Body of pancreas (tissue), 4 donors: ENCODE measurements around the gene DPEP1. TPM values are rescaled to one million over a fixed set of nuclear protein-coding genes. Genes with fewer than 3 reads are reported as not detected.
"Not testable (repeated sequence)": the region's sequence is repeated elsewhere in the genome, so short reads cannot be mapped to it uniquely, and the experiment has no call there.

Source experiments
- ATAC-seq: fragments of 150-250 bp; one replicate; pipeline ENCODE4 v1.9.1; 2016
- DNase-seq, 4 donors: peaks; one replicate each; pipeline ENCODE4 v3.0.0-alpha.2; 2019
- H3K27ac ChIP-seq, 4 donors: fragments of 200-600 bp; sonication (generic); 1 replicate in 3 of 4; 2 replicates in 1 of 4; pipeline versions ENCODE4 v1.5.1 to v1.6.1; 2016 to 2019; ENCODE audit warnings: mild to moderate bottlenecking in 1 of 4, mixed read lengths in 1 of 4, moderate library complexity in 1 of 4
- H3K27me3 ChIP-seq, 2 donors: fragments of 200-600 bp; sonication (generic); one replicate each; pipeline ENCODE4 v1.6.0; 2016; ENCODE audit warnings: mild to moderate bottlenecking in 1 of 2
- H3K36me3 ChIP-seq, 2 donors: fragments of 200-600 bp; sonication (generic); replicated peaks in 1 of 2; 2 replicates each; pipeline ENCODE4 v1.5.1; 2016; ENCODE audit warnings: low read depth in 2 of 2; ENCODE audit not compliant: insufficient read depth in 1 of 2
- H3K4me1 ChIP-seq: fragments of 200-600 bp; sonication (generic); one replicate; pipeline ENCODE4 v1.6.0; 2016
- H3K4me3 ChIP-seq, 2 donors: fragments of 200-600 bp; sonication (generic); 1 replicate in 1 of 2; 2 replicates in 1 of 2; pipeline ENCODE4 v1.5.1; 2016 to 2019
- H3K9me3 ChIP-seq, 3 donors: fragments of 200-600 bp; sonication (generic); 1 replicate in 2 of 3; 2 replicates in 1 of 3; pipeline ENCODE4 v1.5.1; 2016
- CTCF ChIP-seq, 7 experiments: fragments of 450-650 bp in 4 of 7; fragments of 200-600 bp in 3 of 7; sonication (generic) in 3 of 7; IDR thresholded peaks; one replicate each; pipeline ENCODE4 v1.5.1; 2016 to 2019; ENCODE audit warnings: antibody characterized with exemption in 7 of 7
- POLR2A ChIP-seq, 3 donors: fragments of 450-650 bp; IDR thresholded peaks; one replicate each; pipeline ENCODE4 v1.6.1; 2016; ENCODE audit warnings: antibody characterized with exemption in 3 of 3, mild to moderate bottlenecking in 2 of 3
- WGBS, 2 donors: methylation state at CpG; one replicate each; pipeline ENCODE4 v1.1.5; 2017; 5-methylcytosine and 5-hydroxymethylcytosine counted together
- intact Hi-C: fragments of 100-400 bp; cut with DNase I; formaldehyde crosslinking; loops from one replicate; pipeline ENCODE4 v1.15.1; 2023
- total RNA-seq, 2 donors: library from RNA; depleted of rRNA; stranded (reverse); fragments of >200 nt; gene quantifications; one replicate each; pipeline ENCODE4 v1.1.0, GENCODE V29; 2016

Gene DPEP1
- total RNA-seq, 2 donors from 2014 or later = 116 to 147 TPM

- 65 to 71% methylated on average over 4 to 6 of the region's 25 CpGs for WGBS, 2 donors
- TF ChIP-seq POLR2A (IDR thresholded peaks at IDR 0.05) (no peak), CTCF (IDR thresholded peaks at IDR 0.05) (no peak)
- DNase-seq (no peak), ATAC-seq (no peak)
- Histone ChIP-seq H3K4me1 (peaks cover 12% of the 10 kb centered on the region), H3K9me3 (no peaks in the 10 kb centered on the region), H3K36me3 (no peaks in the 10 kb centered on the region), H3K27ac (no peak overlapping the region), H3K27me3 (no peaks in the 10 kb centered on the region), H3K4me3 (no peak overlapping the region)
- intact Hi-C loops = no loop called here
These were observed 26.6 kb upstream of the DPEP1 start for GRCh38 chr16:89586853-89587252.

DNA sequence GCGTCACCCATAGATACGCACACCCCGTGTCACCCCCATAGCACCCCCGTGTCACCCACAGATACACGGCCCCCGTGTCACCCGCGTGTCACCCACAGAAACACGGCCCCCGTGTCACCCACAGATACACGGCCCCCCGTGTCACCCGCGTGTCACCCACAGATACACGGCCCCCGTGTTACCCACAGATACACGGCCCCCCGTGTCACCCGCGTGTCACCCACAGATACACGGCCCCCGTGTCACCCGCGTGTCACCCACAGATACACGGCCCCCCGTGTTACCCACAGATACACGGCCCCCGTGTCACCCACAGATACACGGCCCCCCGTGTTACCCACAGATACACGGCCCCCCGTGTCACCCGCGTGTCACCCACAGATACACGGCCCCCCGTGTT lies 25.8 kb upstream of the DPEP1 start:
- intact Hi-C loops, H3K27ac ChIP-seq, H3K36me3 ChIP-seq, H3K9me3 ChIP-seq, H3K4me3 ChIP-seq, H3K4me1 ChIP-seq, DNase-seq, H3K27me3 ChIP-seq, ATAC-seq: not testable (repeated sequence)
- WGBS, 2 donors = 96 to 100% methylated on average over 2 to 5 of the region's 36 CpGs

- Histone ChIP-seq H3K36me3 (no peaks in the 10 kb centered on the region), H3K4me1 (no peaks in the 10 kb centered on the region), H3K27ac (no peak overlapping the region), H3K4me3 (no peak overlapping the region), H3K9me3 (no peaks in the 10 kb centered on the region), H3K27me3 (no peaks in the 10 kb centered on the region)
- 87 to 96% methylated on average over 8 to 25 of the region's 26 CpGs for WGBS, 2 donors
- intact Hi-C loops = no loop called here
- ATAC-seq (no peak), DNase-seq (no peak)
- no peak for TF ChIP-seq POLR2A (IDR thresholded peaks at IDR 0.05)
- TF ChIP-seq CTCF (IDR thresholded peaks at IDR 0.05) = no peak
These were observed 24.9 kb upstream of the DPEP1 start for GRCh38 chr16:89588413-89589109.

GRCh38 chr16:89589241-89589926 lies 24.1 kb upstream of the DPEP1 start:
- no peak for TF ChIP-seq POLR2A (IDR thresholded peaks at IDR 0.05)
- TF ChIP-seq CTCF (IDR thresholded peaks at IDR 0.05) = no peak
- ATAC-seq = no peak

GRCh38 chr16:89593841-89594240 lies 19.6 kb upstream of the DPEP1 start:
- DNase-seq = no peak
- Histone ChIP-seq H3K27me3 (no peaks in the 10 kb centered on the region), H3K27ac (no peak overlapping the region), H3K4me1 (no peaks in the 10 kb centered on the region), H3K4me3 (no peak overlapping the region), H3K9me3 (no peaks in the 10 kb centered on the region), H3K36me3 (no peaks in the 10 kb centered on the region)
- ATAC-seq = no peak
- 72 to 80% methylated on average over 11 to 15 of the region's 15 CpGs for WGBS, 2 donors
- TF ChIP-seq POLR2A (IDR thresholded peaks at IDR 0.05) (no peak), CTCF (IDR thresholded peaks at IDR 0.05) (no peak)
- intact Hi-C loops = no loop called here

More at GRCh38 chr16:89589241-89589926, 24.1 kb upstream of the DPEP1 start:
- no peaks in the 10 kb centered on the region for H3K4me1 ChIP-seq
- no peak overlapping the region for H3K4me3 ChIP-seq
- H3K27me3 ChIP-seq = no peaks in the 10 kb centered on the region
- no peaks in the 10 kb centered on the region for H3K9me3 ChIP-seq
- no peaks in the 10 kb centered on the region for H3K36me3 ChIP-seq
- 89 to 90% methylated on average over 10 to 16 of the region's 21 CpGs for WGBS, 2 donors
- intact Hi-C loops = no loop called here
- no peak overlapping the region for H3K27ac ChIP-seq
- DNase-seq = no peak
